ENCODE measurements around the gene RNPEPL1.

Gene RNPEPL1

GRCh38 chr2:240577281-240578109 is 9.2 kb downstream of the RNPEPL1 start:
- DNase-seq (ENCODE audit: low read depth in 2 of 2): no peak

GRCh38 chr2:240578110-240578450 is 9.8 kb downstream of the RNPEPL1 start:
- DNase-seq (ENCODE audit: low read depth in 2 of 2): no peak

GRCh38 chr2:240578488-240578887 is 10.2 kb downstream of the RNPEPL1 start:
- no peak for DNase-seq (ENCODE audit: low read depth in 2 of 2)

GRCh38 chr2:240579071-240579762 is 10.9 kb downstream of the RNPEPL1 start:
- DNase-seq (ENCODE audit: low read depth in 2 of 2): no peak

- peak in 1 of 2 donors; percentile 65 for DNase-seq (ENCODE audit: low read depth in 2 of 2)
Measured at GRCh38 chr2:240579771-240580614, 11.7 kb downstream of the RNPEPL1 start.

- no peak for DNase-seq (ENCODE audit: low read depth in 2 of 2)
Measured at GRCh38 chr2:240581811-240582210, 13.5 kb downstream of the RNPEPL1 start.

- no peak for DNase-seq (ENCODE audit: low read depth in 2 of 2)
Measured at GRCh38 chr2:240582781-240583180, 14.5 kb downstream of the RNPEPL1 start.

GRCh38 chr2:240583774-240584173 is 15.5 kb downstream of the RNPEPL1 start:
- DNase-seq (ENCODE audit: low read depth in 2 of 2): no peak

- DNase-seq (ENCODE audit: low read depth in 2 of 2): no peak
Measured at GRCh38 chr2:240584486-240585031, 16.3 kb downstream of the RNPEPL1 start.

GRCh38 chr2:240585101-240585500 is 16.8 kb downstream of the RNPEPL1 start:
- no peak for DNase-seq (ENCODE audit: low read depth in 2 of 2)

GRCh38 chr2:240585681-240586197 is 17.5 kb downstream of the RNPEPL1 start:
- no peak for DNase-seq (ENCODE audit: low read depth in 2 of 2)

- DNase-seq (ENCODE audit: low read depth in 2 of 2): peak; percentile 94 to 97
Measured at GRCh38 chr2:240586198-240586918, 18.1 kb downstream of the RNPEPL1 start, which contains the start of gene CAPN10. Gene CAPN10, plus strand, starts transcription at chr2:240586734. Its CDS starts 178 bp downstream, at chr2:240586912.

- no peak for DNase-seq (ENCODE audit: low read depth in 2 of 2)
Measured at GRCh38 chr2:240586919-240587800, 18.9 kb downstream of the RNPEPL1 start.

- DNase-seq (ENCODE audit: low read depth in 2 of 2): no peak
Measured at GRCh38 chr2:240588006-240588655, 19.8 kb downstream of the RNPEPL1 start.

GRCh38 chr2:240588669-240589068 is 20.4 kb downstream of the RNPEPL1 start:
- no peak for DNase-seq (ENCODE audit: low read depth in 2 of 2)

- no peak for DNase-seq (ENCODE audit: low read depth in 2 of 2)
Measured at GRCh38 chr2:240589375-240589774, 21.1 kb downstream of the RNPEPL1 start.

GRCh38 chr2:240589850-240590525 is 21.7 kb downstream of the RNPEPL1 start:
- DNase-seq (ENCODE audit: low read depth in 2 of 2): no peak

- DNase-seq (ENCODE audit: low read depth in 2 of 2): no peak
Measured at GRCh38 chr2:240590681-240591111, 22.4 kb downstream of the RNPEPL1 start.

- DNase-seq (ENCODE audit: low read depth in 2 of 2): no peak
Measured at GRCh38 chr2:240591226-240591625, 22.9 kb downstream of the RNPEPL1 start.
